GM13976 (cell line): ENCODE measurements around the gene ZNF581.

Experiments used
- DNase-seq: peaks from one replicate; pipeline ENCODE4 v3.0.0; 2012; ENCODE audit warnings: low spot score
- in situ Hi-C: fragments of 300-500 bp; cut with MboI; formaldehyde crosslinking; loops from one replicate; pipeline ENCODE4 v1.12.0; 2022; ENCODE audit warnings: low sequenced_read_pairs, mixed read lengths, inconsistent platforms; ENCODE audit not compliant: unreplicated experiment
- TF ChIP-seq, protein P1 (sequence below): IDR thresholded peaks from 2 replicates; pipeline ENCODE4 v1.5.1; 2012; ENCODE audit warnings: borderline replicate concordance, mild to moderate bottlenecking; ENCODE audit not compliant: insufficient read depth; ENCODE audit errors: extremely low read depth, missing control alignments, control extremely low read depth

Gene ZNF581

DNA sequence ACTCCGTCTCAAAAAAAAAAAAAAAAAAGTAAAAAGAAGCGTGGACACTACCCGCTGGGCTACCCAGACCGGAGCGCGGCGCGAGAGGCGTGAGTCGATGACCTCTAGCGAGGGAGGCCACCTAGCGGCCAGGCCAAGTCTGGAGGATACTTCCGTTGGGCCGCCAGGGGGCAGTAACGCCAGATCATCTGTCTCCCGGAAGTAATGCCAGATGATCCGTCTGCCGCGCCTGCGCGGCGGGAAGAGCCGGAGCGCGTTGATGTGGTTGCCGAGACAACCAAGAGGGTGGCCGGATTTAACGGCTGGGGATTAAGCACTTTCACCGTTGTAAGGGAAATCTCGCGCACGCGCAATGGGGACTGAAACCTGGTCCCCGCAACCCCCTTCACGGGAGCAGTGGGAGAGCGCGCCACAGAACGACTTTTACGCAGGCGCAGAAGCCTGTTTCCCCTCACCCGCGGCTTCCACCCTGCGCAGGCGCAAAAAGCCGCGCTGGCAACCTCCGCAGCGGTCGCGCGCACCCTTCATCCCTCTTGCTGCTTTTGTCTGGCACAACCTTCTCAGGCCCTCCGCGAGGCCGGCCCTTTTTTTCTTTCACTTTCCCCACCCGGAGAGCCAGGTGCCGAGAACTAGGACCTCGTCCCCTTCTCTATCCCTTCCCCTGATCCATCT lies 10.3 kb downstream of the ZNF581 start:
- in situ Hi-C loops = no loop called here
- TF ChIP-seq, protein P1, sequence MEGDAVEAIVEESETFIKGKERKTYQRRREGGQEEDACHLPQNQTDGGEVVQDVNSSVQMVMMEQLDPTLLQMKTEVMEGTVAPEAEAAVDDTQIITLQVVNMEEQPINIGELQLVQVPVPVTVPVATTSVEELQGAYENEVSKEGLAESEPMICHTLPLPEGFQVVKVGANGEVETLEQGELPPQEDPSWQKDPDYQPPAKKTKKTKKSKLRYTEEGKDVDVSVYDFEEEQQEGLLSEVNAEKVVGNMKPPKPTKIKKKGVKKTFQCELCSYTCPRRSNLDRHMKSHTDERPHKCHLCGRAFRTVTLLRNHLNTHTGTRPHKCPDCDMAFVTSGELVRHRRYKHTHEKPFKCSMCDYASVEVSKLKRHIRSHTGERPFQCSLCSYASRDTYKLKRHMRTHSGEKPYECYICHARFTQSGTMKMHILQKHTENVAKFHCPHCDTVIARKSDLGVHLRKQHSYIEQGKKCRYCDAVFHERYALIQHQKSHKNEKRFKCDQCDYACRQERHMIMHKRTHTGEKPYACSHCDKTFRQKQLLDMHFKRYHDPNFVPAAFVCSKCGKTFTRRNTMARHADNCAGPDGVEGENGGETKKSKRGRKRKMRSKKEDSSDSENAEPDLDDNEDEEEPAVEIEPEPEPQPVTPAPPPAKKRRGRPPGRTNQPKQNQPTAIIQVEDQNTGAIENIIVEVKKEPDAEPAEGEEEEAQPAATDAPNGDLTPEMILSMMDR = peak; percentile 100
- peak; percentile 92 for DNase-seq

DNA sequence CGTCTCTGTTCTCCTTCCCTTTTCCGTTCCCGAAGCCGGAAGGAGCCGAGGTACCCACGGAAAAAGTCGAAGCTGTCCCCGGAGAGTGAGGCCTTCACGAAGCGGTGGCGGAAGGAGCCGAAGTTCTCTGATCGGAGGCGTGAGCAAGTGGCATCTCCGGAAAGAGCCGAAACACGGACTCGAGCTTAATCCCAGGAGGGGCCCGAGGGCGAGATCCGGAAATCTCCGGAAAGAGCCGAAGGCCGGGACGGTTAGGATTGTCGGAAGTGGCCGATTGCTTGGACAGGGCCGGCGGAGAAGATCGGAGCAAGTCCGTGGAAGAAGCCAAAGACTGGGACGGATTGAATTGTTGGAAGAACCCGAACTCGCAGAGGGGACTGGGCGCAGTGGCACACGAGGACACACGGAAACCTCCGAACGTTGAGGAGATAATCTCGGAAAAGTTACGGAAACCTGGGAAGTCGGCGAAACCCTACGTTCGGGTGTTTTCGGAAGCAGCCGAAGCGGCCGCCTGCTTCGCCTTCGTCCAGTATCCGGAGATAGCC lies 10.9 kb downstream of the ZNF581 start:
- DNase-seq = peak; percentile 94
- TF ChIP-seq, protein P1 = no peak
- in situ Hi-C loops = no loop called here

GRCh38 chr19:55654868-55655647 lies 11.6 kb downstream of the ZNF581 start, which contains the start of gene U2AF2:
Gene U2AF2, plus strand, starts transcription at chr19:55655035. Its CDS starts 70 bp downstream, at chr19:55655105.
- in situ Hi-C loops = no loop called here
- TF ChIP-seq, protein P1 = no peak
- DNase-seq = peak; percentile 97

- TF ChIP-seq, protein P1 = no peak
- in situ Hi-C loops = no loop called here
These were observed 12.2 kb downstream of the ZNF581 start for GRCh38 chr19:55655648-55656040.

DNA sequence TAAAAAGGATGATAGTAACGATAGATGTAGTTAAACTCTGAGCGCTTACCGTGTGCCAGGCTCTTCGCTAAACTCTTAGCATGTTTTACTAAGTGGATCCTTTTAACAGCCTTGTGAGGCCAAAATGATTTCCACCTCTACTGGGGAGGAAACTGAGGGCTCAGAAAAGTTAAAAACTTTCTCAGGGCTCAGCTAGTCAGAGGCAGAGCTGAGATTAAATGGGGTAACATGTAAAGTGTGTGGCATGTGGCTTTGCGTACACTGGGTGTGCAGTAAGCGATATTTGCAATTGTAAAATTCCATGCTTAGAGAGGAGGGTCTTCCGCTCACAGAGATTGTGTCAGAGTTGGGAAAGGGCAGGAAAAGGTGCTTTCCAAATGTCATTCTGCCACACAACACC lies 13.1 kb downstream of the ZNF581 start:
- DNase-seq = no peak
- TF ChIP-seq, protein P1 = no peak
- in situ Hi-C loops = no loop called here

More at GRCh38 chr19:55655648-55656040, 12.2 kb downstream of the ZNF581 start:
- no peak for DNase-seq

DNA sequence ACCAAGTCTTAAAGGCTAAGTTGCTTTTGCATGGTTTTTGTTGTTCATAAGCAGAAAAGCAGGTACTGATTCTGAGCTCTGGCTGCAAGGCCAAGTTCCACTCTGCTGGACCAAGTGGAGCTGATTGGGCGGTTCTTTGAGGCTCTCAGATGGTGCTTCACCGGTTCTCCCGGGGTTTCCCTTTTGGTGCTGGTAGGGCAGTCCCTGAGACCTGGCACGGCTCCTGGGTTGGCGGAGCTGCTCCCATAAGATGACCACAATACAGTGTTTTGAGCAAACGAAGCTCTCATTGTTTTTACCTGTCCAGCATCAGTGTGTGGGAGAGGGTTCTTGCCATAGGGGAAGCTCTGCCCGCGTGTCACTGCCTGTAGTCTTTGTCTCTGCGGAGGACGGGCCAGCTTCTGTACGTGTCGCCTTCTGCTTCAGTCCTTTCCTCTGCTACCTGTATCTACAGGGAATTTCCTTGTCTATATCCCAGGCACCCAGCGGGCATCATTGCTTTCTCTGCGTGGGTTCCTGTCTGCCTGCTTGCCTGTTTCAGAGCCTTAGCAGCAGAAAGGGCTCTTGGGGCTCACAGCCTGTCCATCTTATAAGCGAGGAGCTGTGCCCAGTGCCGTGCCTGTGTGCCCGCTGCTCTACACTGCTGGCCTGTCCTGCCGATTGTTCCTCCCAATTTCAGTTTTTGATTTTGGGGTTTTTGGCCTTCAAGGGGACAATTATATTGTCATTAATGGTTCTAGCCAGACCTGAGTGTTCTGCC lies 13.7 kb downstream of the ZNF581 start:
- TF ChIP-seq, protein P1 = no peak
- DNase-seq = no peak
- in situ Hi-C loops = no loop called here
